ENCODE measurements around the gene MAD1L1.
A peak's percentile ranks its signal among the peaks of the same experiment; 100 is the strongest.

The MAD1L1 gene

GRCh38 chr7:2152646-2153045, 80.1 kb downstream of the MAD1L1 start:
- no peak for DNase-seq

DNA sequence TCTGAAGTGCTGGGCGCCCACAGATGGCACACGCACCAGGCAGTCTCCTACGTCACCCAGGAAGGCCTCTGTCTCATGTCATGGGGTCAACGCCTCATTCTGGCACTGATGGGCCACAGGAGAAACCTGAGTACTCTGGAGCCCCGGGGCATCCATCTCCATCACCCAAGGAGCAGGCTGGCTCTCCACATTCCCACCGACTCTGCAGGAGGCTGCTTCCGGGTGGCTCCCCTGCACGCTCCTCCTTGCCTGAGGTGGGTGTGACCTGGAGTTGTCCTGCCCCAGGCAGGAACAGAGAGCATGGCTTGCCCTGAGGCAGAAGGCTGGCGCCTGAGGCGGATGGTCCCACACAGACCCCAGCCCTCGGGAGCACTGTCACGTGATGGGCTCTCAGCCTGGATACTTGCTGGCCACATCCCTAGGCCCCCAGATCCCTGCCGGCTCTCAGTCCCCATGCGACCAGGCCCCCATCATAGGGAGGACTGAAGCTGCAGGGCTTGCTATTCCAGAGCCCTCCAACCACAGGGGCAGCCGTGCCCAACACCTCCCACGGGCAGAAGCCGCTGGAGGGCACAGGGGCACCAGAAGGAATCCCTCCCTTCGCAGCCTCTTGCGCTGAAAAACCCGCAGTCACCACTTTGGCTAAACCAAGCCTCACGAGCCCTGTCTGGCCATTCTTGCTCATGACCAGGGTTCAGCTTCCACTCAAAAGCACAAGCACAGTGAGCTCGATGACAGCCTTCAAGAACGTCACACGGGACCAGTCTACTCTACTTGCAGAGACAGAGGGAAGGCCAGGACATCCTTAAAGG, 80.7 kb downstream of the MAD1L1 start:
- DNase-seq, result no peak

GRCh38 chr7:2151237-2151636, 81.5 kb downstream of the MAD1L1 start:
- no peak for DNase-seq

DNA sequence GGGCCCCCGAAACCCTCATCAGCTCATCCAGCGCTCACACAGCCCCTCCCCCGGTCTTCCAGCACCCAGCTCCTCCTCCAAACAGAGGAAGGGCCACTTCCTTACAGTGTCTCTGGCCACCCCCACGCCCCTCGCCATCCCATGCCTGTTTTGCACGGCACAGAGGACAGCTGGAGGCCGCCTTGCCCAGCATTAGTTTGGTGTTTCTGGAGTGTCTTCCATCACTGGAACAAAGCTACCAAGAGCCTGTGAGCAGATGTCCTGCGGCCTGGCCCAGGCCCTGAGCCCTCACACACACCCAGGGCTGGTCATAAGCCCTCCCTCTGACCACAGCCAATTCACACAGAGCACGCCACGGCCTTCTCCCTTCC, 82.3 kb downstream of the MAD1L1 start:
- no peak for DNase-seq

- DNase-seq, result no peak
These were observed 82.9 kb downstream of the MAD1L1 start for GRCh38 chr7:2149672-2150444.

DNA sequence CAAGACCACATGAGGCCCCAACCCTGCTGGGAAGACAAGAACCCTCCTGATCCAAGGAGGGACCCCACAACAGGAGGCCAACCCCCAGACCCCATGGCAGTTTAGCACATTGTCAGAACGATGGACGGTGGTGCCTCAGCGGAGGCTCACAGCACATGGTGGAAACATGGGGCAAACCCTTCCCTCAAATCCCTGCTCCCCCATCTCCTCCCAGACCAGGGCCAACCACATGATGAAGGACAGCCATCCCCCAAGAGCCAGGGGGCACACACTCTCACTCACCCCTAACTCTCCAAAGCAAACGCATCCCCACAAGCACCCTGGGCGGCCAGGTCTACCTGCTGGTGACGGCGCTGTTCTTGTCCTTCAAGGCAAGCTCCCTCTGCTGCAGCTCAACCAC, 83.9 kb downstream of the MAD1L1 start:
- no peak for DNase-seq

- no peak for DNase-seq
These were observed 84.6 kb downstream of the MAD1L1 start for GRCh38 chr7:2148189-2148588.

DNA sequence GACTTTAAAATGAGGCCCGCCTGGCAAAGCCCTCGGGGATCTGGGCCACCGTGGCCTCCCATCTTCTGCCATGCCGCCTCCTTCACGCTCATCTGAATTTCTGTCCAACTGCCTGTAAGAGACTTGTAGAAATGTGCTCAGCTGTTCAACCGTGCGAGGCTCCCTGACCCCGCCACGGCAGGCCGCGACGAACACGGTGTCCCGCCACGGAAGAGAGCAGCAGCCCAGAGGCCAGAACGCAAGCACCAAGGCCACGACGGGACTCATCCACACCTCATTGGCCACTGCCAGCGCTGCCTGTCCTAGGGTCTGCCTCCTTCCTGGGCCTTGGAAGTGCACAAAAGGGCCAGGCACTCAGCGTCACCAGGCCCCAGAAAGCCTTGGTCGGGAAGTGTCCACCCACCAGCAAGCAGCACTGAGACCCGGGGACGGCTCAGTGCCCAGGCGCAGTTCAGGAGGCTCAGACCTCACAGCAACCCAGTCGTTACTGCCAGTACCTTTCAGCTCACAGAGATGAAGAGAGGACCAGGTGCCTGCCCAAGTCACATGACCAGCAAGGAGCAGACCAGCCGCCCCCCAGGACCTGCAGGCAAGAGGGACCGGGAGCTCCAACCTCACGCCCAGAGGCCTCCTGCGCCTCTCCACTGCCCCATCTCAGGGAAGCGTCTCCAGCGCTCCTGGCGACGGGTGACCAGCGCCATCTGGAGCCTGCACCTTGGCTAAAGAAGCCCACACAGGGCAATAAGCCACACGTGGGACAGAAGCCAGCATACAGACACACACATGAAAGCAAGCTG, 85.9 kb downstream of the MAD1L1 start:
- no peak for DNase-seq

GRCh38 chr7:2145835-2146580, 86.7 kb downstream of the MAD1L1 start:
- no peak for DNase-seq

DNA sequence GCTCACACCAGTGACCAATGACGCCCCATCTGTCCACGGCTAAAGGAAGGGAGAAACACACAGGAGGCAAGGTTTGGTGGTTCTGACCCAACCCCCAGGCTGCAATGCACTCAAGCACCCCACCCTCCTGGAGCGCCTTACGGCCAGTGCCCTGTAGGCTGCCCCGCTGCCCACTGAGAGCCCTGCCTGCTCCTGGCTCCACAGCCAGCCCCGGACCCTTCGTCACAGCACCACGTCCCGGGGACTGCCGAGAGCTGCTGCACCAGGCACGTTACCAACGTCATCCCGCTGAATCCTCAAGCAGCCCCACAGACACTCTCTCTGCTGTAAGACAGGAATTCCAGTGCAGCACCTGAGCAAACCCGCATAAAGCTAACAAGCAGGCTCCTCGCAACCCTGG, 87.8 kb downstream of the MAD1L1 start:
- no peak for DNase-seq

GRCh38 chr7:2143981-2144595, 88.7 kb downstream of the MAD1L1 start:
- no peak for DNase-seq

DNA sequence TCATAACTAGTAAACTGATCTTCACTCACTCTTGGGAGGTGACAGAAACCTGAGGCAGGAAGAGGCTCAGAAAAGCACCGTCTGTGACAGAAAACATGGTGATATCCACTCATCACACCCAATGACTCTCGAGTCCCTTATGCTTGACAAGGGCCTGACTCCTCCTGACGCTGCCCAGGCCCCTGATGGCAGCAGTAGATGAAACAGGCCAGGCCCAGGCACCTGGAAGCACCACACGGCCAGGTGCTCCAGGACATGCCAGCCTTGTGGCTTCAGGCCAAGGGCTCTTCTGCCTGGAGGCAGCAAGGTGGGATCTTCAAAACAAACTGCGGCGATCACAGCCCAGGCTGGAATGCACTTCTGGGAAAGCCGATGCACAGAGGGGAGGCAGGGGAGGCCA, 89.3 kb downstream of the MAD1L1 start:
- DNase-seq, result no peak

GRCh38 chr7:2142386-2142785, 90.4 kb downstream of the MAD1L1 start:
- DNase-seq, result no peak

- no peak for DNase-seq
These were observed 91.1 kb downstream of the MAD1L1 start for GRCh38 chr7:2141651-2142050.

GRCh38 chr7:2141021-2141410, 91.7 kb downstream of the MAD1L1 start:
- DNase-seq, result no peak

DNA sequence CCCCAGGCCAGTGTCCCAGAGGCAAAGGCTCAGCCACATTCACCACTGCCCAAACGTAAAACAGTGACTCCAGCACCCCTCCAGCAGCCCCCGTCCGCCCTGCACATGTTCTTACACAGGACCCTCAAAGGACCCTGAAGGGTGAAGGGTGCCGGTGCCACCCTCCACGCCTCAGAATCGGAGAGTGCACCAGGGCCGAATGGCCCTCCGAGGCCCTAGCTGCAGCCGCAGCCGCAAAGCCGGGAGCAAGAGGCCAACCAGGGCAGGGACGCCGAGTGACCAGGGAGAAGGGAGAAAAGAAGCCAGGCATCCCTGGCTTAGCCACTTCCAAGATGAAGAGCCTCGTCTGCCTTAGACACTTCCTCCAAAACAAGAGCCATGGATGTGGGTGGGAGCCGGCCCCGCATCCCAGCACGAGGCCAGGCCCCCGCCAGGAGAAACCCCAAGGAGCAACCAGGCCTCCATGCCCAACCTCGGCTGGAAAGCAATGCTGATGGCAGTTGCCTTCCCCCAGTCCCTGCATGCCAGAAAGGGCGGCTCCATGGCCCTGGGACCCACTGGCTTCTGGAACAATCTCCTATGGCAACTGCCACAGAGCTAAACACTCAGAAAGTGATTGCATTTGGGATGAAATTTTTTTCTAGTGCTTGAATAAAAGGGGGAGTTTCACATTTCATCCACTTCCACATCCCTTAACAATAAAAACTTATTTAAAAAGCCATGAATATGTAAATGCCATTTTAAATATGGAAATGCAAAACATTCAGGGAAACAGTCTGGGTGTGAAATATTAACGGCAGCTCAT, 92.3 kb downstream of the MAD1L1 start:
- DNase-seq, result no peak

GRCh38 chr7:2139004-2139699, 93.6 kb downstream of the MAD1L1 start:
- DNase-seq, result no peak

DNA sequence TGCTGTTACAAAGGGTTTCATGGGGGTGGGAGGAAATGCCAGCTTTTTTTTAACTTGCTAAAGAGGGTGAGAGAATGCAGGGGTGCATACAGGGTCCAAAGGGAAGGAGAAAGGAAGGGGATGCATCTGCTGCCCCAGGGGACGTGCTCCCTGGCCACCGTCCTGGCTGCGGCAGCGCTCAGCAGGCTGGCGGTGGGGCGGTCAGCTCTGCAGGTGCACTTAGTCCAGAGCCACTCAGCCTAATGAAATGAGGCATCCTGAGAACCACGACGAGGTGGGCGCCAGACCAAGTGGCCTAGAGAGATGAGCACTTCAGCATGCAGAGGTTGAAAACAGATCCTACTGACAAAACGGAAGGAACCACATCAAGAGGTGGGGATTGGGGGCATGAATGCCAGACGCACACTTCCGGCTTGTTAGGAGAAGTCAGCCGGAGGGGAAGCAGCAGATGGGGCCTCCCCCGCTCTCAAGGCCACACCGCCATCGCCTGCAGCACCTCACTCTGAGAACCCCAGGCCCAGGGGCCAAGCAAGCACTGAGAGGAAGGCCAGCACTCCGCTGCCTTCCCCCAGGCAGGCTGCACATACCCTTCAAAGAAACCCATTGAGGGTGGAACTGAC, 94.5 kb downstream of the MAD1L1 start:
- DNase-seq, result no peak

DNA sequence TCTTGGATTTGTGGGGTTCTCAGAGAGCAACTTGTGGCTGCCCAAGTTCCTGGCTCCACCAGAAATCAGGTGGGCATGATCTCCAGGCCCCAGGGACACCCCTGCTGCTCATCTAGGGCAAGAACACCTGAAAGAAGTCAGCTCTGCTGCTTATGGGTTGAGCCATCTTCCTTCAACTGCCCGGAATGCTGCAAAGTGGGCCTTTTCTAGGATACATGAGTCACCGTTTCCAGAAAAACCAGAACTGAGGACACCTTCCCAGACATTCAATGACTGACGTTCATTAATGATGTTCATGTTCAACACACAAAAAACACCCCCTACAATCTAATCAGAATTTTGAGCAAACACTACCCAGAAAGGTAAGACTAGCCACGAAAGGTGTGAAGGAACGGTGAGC, 98.0 kb downstream of the MAD1L1 start:
- DNase-seq, result peak; percentile 71

- DNase-seq, result no peak
These were observed 100.5 kb downstream of the MAD1L1 start for GRCh38 chr7:2132243-2132642.
